Adrenal gland (tissue), 12 donors: Measurements from ENCODE around the gene RPA3. TPM values are rescaled to one million over a fixed set of nuclear protein-coding genes. Genes with fewer than 3 reads are reported as not detected.

Experiments
- DNase-seq, 7 donors: peaks; one replicate each; pipeline ENCODE4 v3.0.0-alpha.2; 2019 to 2020
- H3K27ac ChIP-seq, 5 donors: fragments of 200-600 bp; sonication (generic) in 4 of 5; 1 replicate in 3 of 5; 2 replicates in 2 of 5; pipeline versions ENCODE4 v1.5.1 to v1.8.0; 2016 to 2020; ENCODE audit warnings: mild to moderate bottlenecking in 1 of 5
- H3K27me3 ChIP-seq: fragments of 200-600 bp; 2 replicates; pipeline ENCODE4 v1.8.0; 2021
- H3K36me3 ChIP-seq, 2 donors: fragments of 200-600 bp; replicated peaks in 1 of 2; 1 replicate in 1 of 2; 2 replicates in 1 of 2; pipeline versions ENCODE4 v1.5.1 to v1.8.0; 2018 to 2022
- H3K4me1 ChIP-seq, 2 donors: fragments of 200-600 bp; replicated peaks in 1 of 2; 1 replicate in 1 of 2; 2 replicates in 1 of 2; pipeline versions ENCODE4 v1.5.1 to v1.8.0; 2018 to 2021
- H3K4me3 ChIP-seq, 4 donors: fragments of 200-600 bp; sonication (generic) in 3 of 4; one replicate each; pipeline ENCODE4 v1.5.1; 2016 to 2018
- H3K9me3 ChIP-seq, 3 donors: fragments of 200-600 bp; sonication (generic) in 1 of 3; replicated peaks in 1 of 3; 1 replicate in 2 of 3; 2 replicates in 1 of 3; pipeline versions ENCODE4 v1.5.1 to v1.8.0; 2016 to 2021
- CTCF ChIP-seq, 6 experiments: fragments of 450-650 bp in 4 of 6; fragments of 200-600 bp in 2 of 6; sonication (generic) in 1 of 6; IDR thresholded peaks; 1 replicate in 5 of 6; 2 replicates in 1 of 6; pipeline versions ENCODE4 v1.5.1 to v1.8.0; 2016 to 2021; ENCODE audit warnings: antibody characterized with exemption in 6 of 6, mild to moderate bottlenecking in 2 of 6, moderate library complexity in 1 of 6
- POLR2A ChIP-seq, 2 donors: fragments of 450-650 bp; IDR thresholded peaks; one replicate each; pipeline ENCODE4 v1.6.1; 2017; ENCODE audit warnings: antibody characterized with exemption in 2 of 2, mild to moderate bottlenecking in 2 of 2, moderate library complexity in 1 of 2
- WGBS, 4 donors: extraction: QIAGEN DNeasy Blood & Tissue Kit in 2 of 4; methylation state at CpG; one replicate each; pipeline versions ENCODE4 v1.1.5 to v1.1.7; 2013 to 2017; 5-methylcytosine and 5-hydroxymethylcytosine counted together
- intact Hi-C, 2 donors: fragments of 100-400 bp; cut with DNase I; formaldehyde crosslinking; loops; one replicate each; pipeline versions ENCODE4 v1.14.1 to v1.15.0; 2022 to 2023
- polyA plus RNA-seq, 3 donors: library from polyadenylated mRNA; stranded (reverse); fragments of 200-250 nt in 2 of 3; fragments of 350-450 nt in 1 of 3; fragmentation: Illumina TruSeq in 1 of 3; extraction: RNeasy Lipid Tissue Mini Kit (QIAGEN cat#74804) in 1 of 3; gene quantifications; one replicate each; pipeline ENCODE4 v1.2.3, GENCODE V29; 2013 to 2014
- total RNA-seq, 9 donors: library from RNA; depleted of rRNA in 4 of 9; stranded (reverse); fragments of >200 nt in 4 of 9; fragments of 120-200 nt in 1 of 9; fragmentation: NEBNext Ultra II Directional in 1 of 9; extraction: Animal tissue kit (Norgen Biotek cat#: 25700) in 1 of 9; gene quantifications; one replicate each; pipeline versions ENCODE4 v1.1.0 to v1.2.4, GENCODE V29; 2013 to 2023
- donor health status: healthy with polysubstance abuse.
- donor health status: Bipolar disorder and iron deficiency.
- donor health status: DM: yes; HTN: yes; CAD: no.
- donor health status: DM: no; HTN: no; CAD: no.
- donor health status: DM: no; HTN: no; CAD: no.
- donor health status: DM: yes; HTN: yes; CAD: no.

The RPA3 gene
- total and polyA plus RNA-seq, 12 donors: 15.3 to 52.5 (median 31.1) TPM

GRCh38 chr7:7736671-7737070 lies 18.3 kb upstream of the RPA3 start:
- 89 to 94% (median 93%) methylated on average over 2 of the region's 2 CpGs for WGBS, 4 donors

GRCh38 chr7:7732621-7733281 lies 14.3 kb upstream of the RPA3 start:
- no peaks in the 10 kb centered on the region for H3K9me3 ChIP-seq
- intact Hi-C loops: no loop called here
- no peaks in the 10 kb centered on the region for H3K27me3 ChIP-seq
- no peak overlapping the region for H3K4me3 ChIP-seq
- no peaks in the 10 kb centered on the region for H3K36me3 ChIP-seq
- no peak for DNase-seq
- 73 to 87% (median 77%) methylated on average over 4 of the region's 4 CpGs for WGBS, 4 donors
- H3K27ac ChIP-seq: no peak overlapping the region
- H3K4me1 ChIP-seq: peaks cover 24% of the 10 kb centered on the region in 2 donors
- TF ChIP-seq CTCF (IDR thresholded peaks at IDR 0.05) (no peak), POLR2A (IDR thresholded peaks at IDR 0.05) (no peak)

More at GRCh38 chr7:7736671-7737070, 18.3 kb upstream of the RPA3 start:
- no peak for TF ChIP-seq POLR2A (IDR thresholded peaks at IDR 0.05)
- no peak for TF ChIP-seq CTCF (IDR thresholded peaks at IDR 0.05)
- Histone ChIP-seq H3K27me3 (no peaks in the 10 kb centered on the region), H3K36me3 (no peaks in the 10 kb centered on the region), H3K27ac (no peak overlapping the region), H3K4me3 (no peak overlapping the region), H3K4me1 (peaks cover 32 to 39% of the 10 kb centered on the region in 2 donors), H3K9me3 (no peaks in the 10 kb centered on the region)
- intact Hi-C loops: no loop called here
- no peak for DNase-seq

GRCh38 chr7:7731732-7732131 lies 13.3 kb upstream of the RPA3 start:
- Histone ChIP-seq H3K27me3 (no peaks in the 10 kb centered on the region), H3K27ac (peak overlapping the region in 2 of 5 donors; percentile 7 to 41), H3K4me3 (no peak overlapping the region), H3K4me1 (peaks cover 20 to 21% of the 10 kb centered on the region in 2 donors), H3K36me3 (no peaks in the 10 kb centered on the region), H3K9me3 (no peaks in the 10 kb centered on the region)
- TF ChIP-seq CTCF (IDR thresholded peaks at IDR 0.05) (no peak), POLR2A (IDR thresholded peaks at IDR 0.05) (no peak)
- peak in 1 of 7 donors; percentile 4 for DNase-seq
- intact Hi-C loops: no loop called here

GRCh38 chr7:7720750-7721621 lies 2.6 kb upstream of the RPA3 start:
- WGBS, 4 donors: 85 to 94% (median 91%) methylated on average over 5 of the region's 5 CpGs

More at GRCh38 chr7:7720750-7721621, 2.6 kb upstream of the RPA3 start:
- Histone ChIP-seq H3K27ac (no peak overlapping the region), H3K4me1 (peaks cover 0 to 7% of the 10 kb centered on the region in 2 donors), H3K4me3 (no peak overlapping the region), H3K9me3 (peaks cover 0 to 5% (median 0%) of the 10 kb centered on the region in 3 donors), H3K27me3 (no peaks in the 10 kb centered on the region), H3K36me3 (no peaks in the 10 kb centered on the region)
- TF ChIP-seq POLR2A (IDR thresholded peaks at IDR 0.05): no peak
- no peak for TF ChIP-seq CTCF (IDR thresholded peaks at IDR 0.05)
- intact Hi-C loops: no loop called here
- no peak for DNase-seq
